22Rv1 (cell line): ENCODE results near the gene ESR2.

Experiments used
- ZFX ChIP-seq: fragments of 450-650 bp; IDR thresholded peaks from 2 replicates; pipeline ENCODE4 v1.6.1; 2017; ENCODE audit warnings: antibody characterized with exemption, borderline replicate concordance
- TF ChIP-seq, protein P1 (sequence below): fragments of 450-650 bp; IDR thresholded peaks from 2 replicates; pipeline ENCODE4 v1.5.1; 2017; ENCODE audit warnings: mild to moderate bottlenecking

DNA sequence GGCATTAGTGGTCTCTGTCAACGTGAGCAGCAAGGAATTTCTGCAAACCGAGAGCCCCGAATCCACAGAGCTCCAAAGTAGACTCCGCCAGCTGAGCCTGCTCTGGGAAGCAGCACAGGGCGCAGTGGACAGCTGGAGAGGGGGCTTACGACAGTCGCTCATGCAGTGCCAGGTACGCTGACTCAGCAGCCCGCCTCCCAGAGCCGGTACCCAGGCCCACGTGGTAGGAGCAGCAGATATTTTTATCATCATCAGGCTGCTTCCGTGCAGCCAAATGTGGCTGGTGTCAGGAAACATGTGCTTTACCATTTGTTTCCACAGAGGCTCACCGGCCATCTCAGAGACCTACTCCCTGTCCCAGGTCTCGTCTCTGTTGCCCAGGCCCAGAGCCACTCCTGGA, 73.7 kb downstream of the ESR2 start:
- TF ChIP-seq, protein P1, sequence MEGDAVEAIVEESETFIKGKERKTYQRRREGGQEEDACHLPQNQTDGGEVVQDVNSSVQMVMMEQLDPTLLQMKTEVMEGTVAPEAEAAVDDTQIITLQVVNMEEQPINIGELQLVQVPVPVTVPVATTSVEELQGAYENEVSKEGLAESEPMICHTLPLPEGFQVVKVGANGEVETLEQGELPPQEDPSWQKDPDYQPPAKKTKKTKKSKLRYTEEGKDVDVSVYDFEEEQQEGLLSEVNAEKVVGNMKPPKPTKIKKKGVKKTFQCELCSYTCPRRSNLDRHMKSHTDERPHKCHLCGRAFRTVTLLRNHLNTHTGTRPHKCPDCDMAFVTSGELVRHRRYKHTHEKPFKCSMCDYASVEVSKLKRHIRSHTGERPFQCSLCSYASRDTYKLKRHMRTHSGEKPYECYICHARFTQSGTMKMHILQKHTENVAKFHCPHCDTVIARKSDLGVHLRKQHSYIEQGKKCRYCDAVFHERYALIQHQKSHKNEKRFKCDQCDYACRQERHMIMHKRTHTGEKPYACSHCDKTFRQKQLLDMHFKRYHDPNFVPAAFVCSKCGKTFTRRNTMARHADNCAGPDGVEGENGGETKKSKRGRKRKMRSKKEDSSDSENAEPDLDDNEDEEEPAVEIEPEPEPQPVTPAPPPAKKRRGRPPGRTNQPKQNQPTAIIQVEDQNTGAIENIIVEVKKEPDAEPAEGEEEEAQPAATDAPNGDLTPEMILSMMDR = no peak
- TF ChIP-seq ZFX = no peak
